GM12878 (cell line): ENCODE measurements around the gene ANKS4B. TPM values are rescaled to one million over a fixed set of nuclear protein-coding genes. Genes with fewer than 3 reads are reported as not detected.
A peak's percentile ranks its signal among the peaks of the same experiment; 100 is the strongest.

Experiments used
- ATAC-seq: fragments of 200-7000 bp; cut with Tn5 transposase; 3 replicates; pipeline ENCODE4 v1.9.1; 2020; ENCODE audit warnings: mild to moderate bottlenecking, moderate library complexity
- BruUV-seq: library from RNA; stranded (reverse); fragments of 400-500 nt; replicated peaks from 2 replicates; lab custom pipeline; 2021; lab: Mats Ljungman, UMichigan
- CTCF ChIA-PET: fragments of 300-600 bp; sonication (Branson Sonifier 250); formaldehyde crosslinking; extraction: SDS; loops from one replicate; lab custom pipeline; 2021; ENCODE audit warnings: inconsistent platforms; lab: Yijun Ruan, JAX
- POLR2A ChIA-PET: fragments of 350-600 bp; formaldehyde crosslinking; extraction: SDS; loops from one replicate; lab custom pipeline; 2021; ENCODE audit warnings: inconsistent platforms; lab: Charles Lee
- RAD21 ChIA-PET: fragments of 300-600 bp; sonication (Branson Sonifier 250); formaldehyde crosslinking; loops from one replicate; lab custom pipeline; 2023; ENCODE audit warnings: antibody characterized with exemption; ENCODE audit not compliant: unreplicated experiment; lab: Charles Lee
- SMC1A ChIA-PET: fragments of 300-600 bp; sonication (Branson Sonifier 250); formaldehyde crosslinking; loops from one replicate; lab custom pipeline; 2023; ENCODE audit not compliant: unreplicated experiment, uncharacterized antibody; lab: Charles Lee
- DNase-seq: peaks from one replicate; pipeline ENCODE4 v3.0.0-alpha.2; 2011; ENCODE audit warnings: low read depth, low spot score
- FAIRE-seq: peaks from 3 replicates; lab custom pipeline; 2011; peaks lifted over from hg19 to GRCh38; lab: Jason Lieb, UNC
- H2AFZ ChIP-seq: 2 replicates; pipeline ENCODE4 v1.6.0; 2011; ENCODE audit warnings: low read depth, low read length, control low read depth; ENCODE audit not compliant: control insufficient read depth
- H3K27ac ChIP-seq: 2 replicates; pipeline ENCODE4 v1.5.1; 2011; ENCODE audit warnings: control low read depth; ENCODE audit not compliant: control insufficient read depth, insufficient read depth
- H3K27me3 ChIP-seq, 2 experiments: replicated peaks in 1 of 2; 2 replicates each; pipeline versions ENCODE4 v1.6.0 to v1.6.1; 2011; ENCODE audit warnings: low read length in 1 of 2; ENCODE audit not compliant: control insufficient read depth in 2 of 2, insufficient read depth in 2 of 2
- H3K36me3 ChIP-seq, 2 experiments: 2 replicates each; pipeline ENCODE4 v1.5.1; 2011; ENCODE audit warnings: low read length in 1 of 2; ENCODE audit not compliant: control insufficient read depth in 2 of 2, insufficient read depth in 2 of 2
- H3K4me1 ChIP-seq: 2 replicates; pipeline ENCODE4 v1.6.1; 2011; ENCODE audit warnings: mild to moderate bottlenecking, low read length, moderate library complexity, mixed read lengths; ENCODE audit not compliant: control insufficient read depth, insufficient read depth
- H3K4me2 ChIP-seq: 2 replicates; pipeline ENCODE4 v1.6.0; 2011; ENCODE audit warnings: control low read depth; ENCODE audit not compliant: control insufficient read depth, insufficient read depth
- H3K4me3 ChIP-seq: fragments of 200-600 bp; sonication (generic); 2 replicates; pipeline ENCODE4 v1.5.1; 2016
- H3K79me2 ChIP-seq: 2 replicates; pipeline ENCODE4 v1.6.0; 2011; ENCODE audit warnings: low read length; ENCODE audit not compliant: control insufficient read depth, insufficient read depth
- H3K9ac ChIP-seq: 2 replicates; pipeline ENCODE4 v1.8.0; 2011; ENCODE audit warnings: low read length, control low read depth, mixed read lengths; ENCODE audit not compliant: control insufficient read depth, insufficient read depth
- H3K9me3 ChIP-seq: replicated peaks from 3 replicates; pipeline ENCODE4 v1.5.1; 2011; ENCODE audit warnings: mild to moderate bottlenecking, low read length; ENCODE audit not compliant: control insufficient read depth, insufficient read depth
- H4K20me1 ChIP-seq: 2 replicates; pipeline ENCODE4 v1.6.0; 2011; ENCODE audit not compliant: control insufficient read depth, insufficient read depth
- BHLHE40 ChIP-seq, 2 experiments: fragments of 450-650 bp in 1 of 2; IDR thresholded peaks; 2 replicates each; pipeline ENCODE4 v1.6.1; 2011 to 2017; ENCODE audit warnings: low read depth in 2 of 2, borderline replicate concordance in 1 of 2, improper control_type of control experiment in 1 of 2, low read length in 1 of 2, mild to moderate bottlenecking in 1 of 2
- BRCA1 ChIP-seq: IDR thresholded peaks from 2 replicates; pipeline ENCODE4 v1.6.1; 2011; ENCODE audit warnings: low read depth, low read length, improper control_type of control experiment
- CBX3 ChIP-seq: fragments of 200-600 bp; sonication (generic); IDR thresholded peaks from 2 replicates; pipeline ENCODE4 v1.6.1; 2016; ENCODE audit warnings: low read depth, borderline replicate concordance
- CHD4 ChIP-seq: fragments of 200-600 bp; sonication (generic); IDR thresholded peaks from 2 replicates; pipeline ENCODE4 v1.6.1; 2016; ENCODE audit warnings: mild to moderate bottlenecking
- E2F4 ChIP-seq: IDR thresholded peaks from 2 replicates; pipeline ENCODE4 v1.6.1; 2012; ENCODE audit warnings: low read depth, low read length, improper control_type of control experiment
- ETV6 ChIP-seq, 2 experiments: fragments of 450-650 bp in 1 of 2; IDR thresholded peaks in 1 of 2; conservative IDR thresholded peaks in 1 of 2; 2 replicates each; pipeline ENCODE4 v1.6.1; 2014; ENCODE audit warnings: antibody characterized with exemption in 1 of 2, borderline replicate concordance in 1 of 2, low read depth in 1 of 2, mild to moderate bottlenecking in 1 of 2, moderate library complexity in 1 of 2
- GABPA ChIP-seq: IDR thresholded peaks from 2 replicates; pipeline ENCODE4 v1.6.1; 2014; ENCODE audit warnings: antibody characterized with exemption, low read depth, mild to moderate bottlenecking, inconsistent platforms
- KLF5 ChIP-seq: fragments of 450-650 bp; IDR thresholded peaks from 2 replicates; pipeline ENCODE4 v1.6.1; 2014; ENCODE audit warnings: mild to moderate bottlenecking; ENCODE audit not compliant: partially characterized antibody
- MEF2A ChIP-seq: IDR thresholded peaks from 2 replicates; pipeline ENCODE4 v1.6.1; 2011; ENCODE audit warnings: low read depth, mild to moderate bottlenecking, low read length, moderate library complexity; ENCODE audit not compliant: insufficient read depth
- NFIC ChIP-seq: IDR thresholded peaks from 2 replicates; pipeline ENCODE4 v1.6.1; 2012; ENCODE audit warnings: low read depth, mild to moderate bottlenecking, inconsistent platforms, low read length, moderate library complexity
- STAT3 ChIP-seq: IDR thresholded peaks from 2 replicates; pipeline ENCODE4 v1.6.1; 2011; ENCODE audit warnings: low read depth, low read length, improper control_type of control experiment
- TCF3 ChIP-seq: IDR thresholded peaks from 2 replicates; pipeline ENCODE4 v1.6.1; 2012; ENCODE audit warnings: low read depth, mild to moderate bottlenecking, low read length, borderline replicate concordance; ENCODE audit not compliant: insufficient read depth
- ZNF384 ChIP-seq: IDR thresholded peaks from 2 replicates; pipeline ENCODE4 v1.6.1; 2012; ENCODE audit warnings: low read depth, mild to moderate bottlenecking, low read length, improper control_type of control experiment, borderline replicate concordance
- ZZZ3 ChIP-seq: IDR thresholded peaks from 2 replicates; pipeline ENCODE4 v1.6.1; 2011; ENCODE audit warnings: low read depth; ENCODE audit not compliant: control insufficient read depth, insufficient read length
- WGBS: methylation state at CpG from one replicate; pipeline ENCODE4 v1.1.6; 2016; ENCODE audit warnings: low lambda C conversion rate; ENCODE audit not compliant: insufficient replicate concordance, insufficient coverage; ENCODE audit errors: missing lambda C conversion rate; 5-methylcytosine and 5-hydroxymethylcytosine counted together
- in situ Hi-C: fragments of 300-500 bp; cut with MboI; formaldehyde crosslinking; loops from 9 replicates; pipeline ENCODE4 v1.14.3; 2018; ENCODE audit warnings: mixed read lengths
- intact Hi-C: fragments of 100-400 bp; cut with micrococcal nuclease; formaldehyde crosslinking; loops from one replicate; pipeline ENCODE4 v1.14.2; 2022; ENCODE audit not compliant: unreplicated experiment
- polyA plus RNA-seq, 11 experiments: library from polyadenylated mRNA; depleted of rRNA in 4 of 11; unstranded in 6 of 11; stranded (reverse) in 5 of 11; fragments of >200 nt; fragmentation: Nextera tagmentation in 4 of 11; fragmentation: Illumina TruSeq in 1 of 11; extraction: Ambion mirVana in 4 of 11; extraction: Trizol in 1 of 11; gene quantifications; 1 replicate in 1 of 11; 2 replicates in 10 of 11; pipeline versions ENCODE4 v1.2.1 to v1.2.3, GENCODE V29; 2011 to 2016; ENCODE audit warnings: inconsistent platforms in 2 of 11, missing spikeins in 2 of 11, low read depth in 1 of 11
- total RNA-seq, 4 experiments: library from RNA; depleted of rRNA in 3 of 4; stranded (reverse); fragments of >200 nt in 3 of 4; fragmentation: Illumina TruSeq in 1 of 4; extraction: Trizol in 1 of 4; gene quantifications; 2 replicates each; pipeline versions ENCODE4 v1.2.1 to v1.2.3, GENCODE V29; 2013 to 2021
- TF ChIP-seq, protein P1 (sequence below): fragments of 450-650 bp; IDR thresholded peaks from 2 replicates; pipeline ENCODE4 v1.6.1; 2016; ENCODE audit warnings: mild to moderate bottlenecking
- TF ChIP-seq, protein P2 (sequence below): fragments of 450-650 bp; IDR thresholded peaks from 2 replicates; pipeline ENCODE4 v1.6.1; 2017; ENCODE audit warnings: mild to moderate bottlenecking, moderate library complexity

ANKS4B gene
- total and polyA plus RNA-seq, 10 of the 15 experiments (the other 5 are each of a cell fraction or from before 2014, with no cell fraction given): 0.01 to 0.11 (median 0.05) TPM; not detected in 6

DNA sequence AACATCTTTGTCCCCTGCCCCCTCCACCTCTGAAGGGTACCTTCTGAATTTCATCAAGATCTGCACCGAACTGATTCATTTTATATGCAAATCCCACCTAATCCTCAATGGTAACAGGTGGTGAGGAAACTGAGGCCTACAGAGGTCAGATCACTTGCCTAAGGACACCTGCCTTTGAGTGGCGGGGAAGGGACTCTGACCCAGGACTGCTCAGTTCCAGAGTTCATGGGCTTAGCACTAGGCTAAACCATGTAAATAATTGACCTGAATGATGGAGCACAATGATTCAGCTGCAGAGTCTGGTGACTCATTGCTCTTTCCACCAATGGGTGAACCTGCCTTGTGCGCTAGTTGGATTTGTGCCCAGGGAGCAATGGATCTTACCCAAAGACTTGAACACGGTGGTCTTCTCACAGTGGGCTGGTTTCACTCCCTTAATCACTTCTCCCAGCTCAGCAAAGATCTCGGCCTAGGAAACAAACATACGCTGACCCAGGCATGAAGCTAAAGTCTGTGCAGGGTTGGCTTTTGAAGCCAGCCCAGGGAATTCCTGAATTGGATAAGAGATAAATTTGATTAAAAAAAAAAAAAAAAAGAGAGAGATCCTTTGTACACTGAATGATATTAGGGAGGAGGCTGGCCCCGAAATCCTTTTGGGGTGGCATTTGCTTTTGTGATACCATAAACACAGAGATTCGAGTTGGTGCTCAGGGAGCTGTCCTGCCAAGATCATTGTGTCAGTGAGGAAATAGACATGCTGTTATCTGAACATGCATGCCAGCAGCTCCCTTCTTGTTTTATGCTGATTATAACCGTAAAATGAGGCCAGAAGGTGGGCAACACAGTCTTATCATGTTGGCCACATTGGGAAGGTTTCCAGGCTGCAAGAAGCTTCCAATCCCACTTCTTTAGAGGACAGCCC, 27.6 kb downstream of the ANKS4B start:
- Histone ChIP-seq H3K27ac (no peak overlapping the region), H3K79me2 (no peaks in the 10 kb centered on the region), H3K4me2 (no peak overlapping the region), H3K9me3 (no peaks in the 10 kb centered on the region), H3K4me3 (no peak overlapping the region), H3K27me3 (no peaks in the 10 kb centered on the region), H3K9ac (no peak overlapping the region), H3K36me3 (no peaks in the 10 kb centered on the region), H2AFZ (no peak overlapping the region), H3K4me1 (peaks cover 13% of the 10 kb centered on the region), H4K20me1 (no peaks in the 10 kb centered on the region)
- ChIA-PET RAD21 (interaction anchor here (0.7 to 2.3 kb wide), 2 partner anchors 13 to 17 kb away, joined by 3 to 13 read pairs; partner anchors contain the start of gene CRYM), POLR2A (interaction anchor here (0.6 to 1.1 kb wide), 3 partner anchors 12 to 462 kb away, joined by 3 to 5 read pairs (median 3); no protein-coding TSS in a partner anchor), CTCF (interaction anchor here (0.6 to 1.3 kb wide), 8 partner anchors 12 to 1154 kb away, joined by 3 to 8 read pairs (median 3); no protein-coding TSS in a partner anchor), SMC1A (interaction anchor here (0.6 to 5.3 kb wide), 5 partner anchors 14 to 970 kb away, joined by 3 to 49 read pairs (median 4); partner anchors contain the start of gene CRYM)
- FAIRE-seq: no peak
- intact Hi-C loops: no loop called here
- peak; percentile 47 for ATAC-seq
- no peak for DNase-seq
- no TSS peak for BruUV-seq
- in situ Hi-C loops: no loop called here
- 52% methylated on average over 9 of the region's 9 CpGs for WGBS
- TF ChIP-seq CBX3 (no peak), KLF5 (no peak), ETV6 (conservative IDR thresholded peaks at IDR 0.05 in 1 of 2, IDR thresholded peaks at IDR 0.05 in 1 of 2; ENCODE audit: borderline replicate concordance in 1 of 2, low read depth in 1 of 2) (no peak), STAT3 (no peak), NFIC (no peak), E2F4 (no peak), BRCA1 (no peak), BHLHE40 (IDR thresholded peaks at IDR 0.05; ENCODE audit: borderline replicate concordance in 1 of 2, low read depth in 2 of 2, low read length in 1 of 2) (no peak), ZZZ3 (no peak), ZNF384 (no peak), CHD4 (no peak), GABPA (no peak), MEF2A (no peak), TCF3 (no peak)
- TF ChIP-seq, protein P1, sequence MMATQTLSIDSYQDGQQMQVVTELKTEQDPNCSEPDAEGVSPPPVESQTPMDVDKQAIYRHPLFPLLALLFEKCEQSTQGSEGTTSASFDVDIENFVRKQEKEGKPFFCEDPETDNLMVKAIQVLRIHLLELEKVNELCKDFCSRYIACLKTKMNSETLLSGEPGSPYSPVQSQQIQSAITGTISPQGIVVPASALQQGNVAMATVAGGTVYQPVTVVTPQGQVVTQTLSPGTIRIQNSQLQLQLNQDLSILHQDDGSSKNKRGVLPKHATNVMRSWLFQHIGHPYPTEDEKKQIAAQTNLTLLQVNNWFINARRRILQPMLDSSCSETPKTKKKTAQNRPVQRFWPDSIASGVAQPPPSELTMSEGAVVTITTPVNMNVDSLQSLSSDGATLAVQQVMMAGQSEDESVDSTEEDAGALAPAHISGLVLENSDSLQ: no peak
- TF ChIP-seq, protein P2, sequence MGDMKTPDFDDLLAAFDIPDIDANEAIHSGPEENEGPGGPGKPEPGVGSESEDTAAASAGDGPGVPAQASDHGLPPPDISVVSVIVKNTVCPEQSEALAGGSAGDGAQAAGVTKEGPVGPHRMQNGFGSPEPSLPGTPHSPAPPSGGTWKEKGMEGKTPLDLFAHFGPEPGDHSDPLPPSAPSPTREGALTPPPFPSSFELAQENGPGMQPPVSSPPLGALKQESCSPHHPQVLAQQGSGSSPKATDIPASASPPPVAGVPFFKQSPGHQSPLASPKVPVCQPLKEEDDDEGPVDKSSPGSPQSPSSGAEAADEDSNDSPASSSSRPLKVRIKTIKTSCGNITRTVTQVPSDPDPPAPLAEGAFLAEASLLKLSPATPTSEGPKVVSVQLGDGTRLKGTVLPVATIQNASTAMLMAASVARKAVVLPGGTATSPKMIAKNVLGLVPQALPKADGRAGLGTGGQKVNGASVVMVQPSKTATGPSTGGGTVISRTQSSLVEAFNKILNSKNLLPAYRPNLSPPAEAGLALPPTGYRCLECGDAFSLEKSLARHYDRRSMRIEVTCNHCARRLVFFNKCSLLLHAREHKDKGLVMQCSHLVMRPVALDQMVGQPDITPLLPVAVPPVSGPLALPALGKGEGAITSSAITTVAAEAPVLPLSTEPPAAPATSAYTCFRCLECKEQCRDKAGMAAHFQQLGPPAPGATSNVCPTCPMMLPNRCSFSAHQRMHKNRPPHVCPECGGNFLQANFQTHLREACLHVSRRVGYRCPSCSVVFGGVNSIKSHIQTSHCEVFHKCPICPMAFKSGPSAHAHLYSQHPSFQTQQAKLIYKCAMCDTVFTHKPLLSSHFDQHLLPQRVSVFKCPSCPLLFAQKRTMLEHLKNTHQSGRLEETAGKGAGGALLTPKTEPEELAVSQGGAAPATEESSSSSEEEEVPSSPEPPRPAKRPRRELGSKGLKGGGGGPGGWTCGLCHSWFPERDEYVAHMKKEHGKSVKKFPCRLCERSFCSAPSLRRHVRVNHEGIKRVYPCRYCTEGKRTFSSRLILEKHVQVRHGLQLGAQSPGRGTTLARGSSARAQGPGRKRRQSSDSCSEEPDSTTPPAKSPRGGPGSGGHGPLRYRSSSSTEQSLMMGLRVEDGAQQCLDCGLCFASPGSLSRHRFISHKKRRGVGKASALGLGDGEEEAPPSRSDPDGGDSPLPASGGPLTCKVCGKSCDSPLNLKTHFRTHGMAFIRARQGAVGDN: no peak
